Measurements from ENCODE around the gene ERCC6.

DNA sequence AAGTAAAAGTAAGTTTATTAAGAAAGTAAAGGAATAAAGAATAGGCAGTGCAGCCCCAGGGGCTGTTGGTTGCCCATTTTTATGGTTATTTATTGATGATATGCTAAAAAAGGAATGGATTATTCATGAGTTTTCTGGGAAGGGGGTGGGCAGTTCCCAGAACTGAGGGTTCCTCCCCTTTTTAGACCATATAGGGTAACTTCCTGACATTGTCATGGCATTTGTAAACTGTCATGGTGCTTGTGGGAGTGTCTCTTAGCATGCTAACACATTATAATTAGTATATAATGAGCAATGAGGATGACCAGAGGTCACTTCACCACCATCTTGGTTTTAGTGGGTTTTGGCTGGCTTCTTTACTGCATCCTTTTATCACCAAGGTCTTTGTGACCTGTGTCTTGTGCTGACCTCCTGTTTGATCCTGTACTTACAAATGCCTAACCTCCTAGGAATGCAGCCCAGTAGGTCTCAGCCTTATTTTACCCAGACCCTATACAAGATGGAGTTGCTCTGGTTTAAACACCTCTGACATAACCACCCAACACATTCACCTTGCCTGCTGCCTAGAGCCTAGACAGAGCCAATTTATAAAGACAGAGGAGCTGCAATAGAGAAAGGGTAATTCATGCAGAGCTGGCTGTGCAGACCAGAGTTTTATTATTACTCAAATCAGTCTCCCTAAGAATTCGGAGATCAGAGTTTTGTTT is 10.9 kb upstream of the ERCC6 start:
- TF ChIP-seq SMC3 (IDR thresholded peaks at IDR 0.05; ENCODE audit: low read depth, low read length): no peak
- TF ChIP-seq, protein P1, sequence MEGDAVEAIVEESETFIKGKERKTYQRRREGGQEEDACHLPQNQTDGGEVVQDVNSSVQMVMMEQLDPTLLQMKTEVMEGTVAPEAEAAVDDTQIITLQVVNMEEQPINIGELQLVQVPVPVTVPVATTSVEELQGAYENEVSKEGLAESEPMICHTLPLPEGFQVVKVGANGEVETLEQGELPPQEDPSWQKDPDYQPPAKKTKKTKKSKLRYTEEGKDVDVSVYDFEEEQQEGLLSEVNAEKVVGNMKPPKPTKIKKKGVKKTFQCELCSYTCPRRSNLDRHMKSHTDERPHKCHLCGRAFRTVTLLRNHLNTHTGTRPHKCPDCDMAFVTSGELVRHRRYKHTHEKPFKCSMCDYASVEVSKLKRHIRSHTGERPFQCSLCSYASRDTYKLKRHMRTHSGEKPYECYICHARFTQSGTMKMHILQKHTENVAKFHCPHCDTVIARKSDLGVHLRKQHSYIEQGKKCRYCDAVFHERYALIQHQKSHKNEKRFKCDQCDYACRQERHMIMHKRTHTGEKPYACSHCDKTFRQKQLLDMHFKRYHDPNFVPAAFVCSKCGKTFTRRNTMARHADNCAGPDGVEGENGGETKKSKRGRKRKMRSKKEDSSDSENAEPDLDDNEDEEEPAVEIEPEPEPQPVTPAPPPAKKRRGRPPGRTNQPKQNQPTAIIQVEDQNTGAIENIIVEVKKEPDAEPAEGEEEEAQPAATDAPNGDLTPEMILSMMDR (IDR thresholded peaks at IDR 0.05): no peak

Data from SK-N-SH (cell line).